ENCODE measurements around the gene MSMO1.

DNA sequence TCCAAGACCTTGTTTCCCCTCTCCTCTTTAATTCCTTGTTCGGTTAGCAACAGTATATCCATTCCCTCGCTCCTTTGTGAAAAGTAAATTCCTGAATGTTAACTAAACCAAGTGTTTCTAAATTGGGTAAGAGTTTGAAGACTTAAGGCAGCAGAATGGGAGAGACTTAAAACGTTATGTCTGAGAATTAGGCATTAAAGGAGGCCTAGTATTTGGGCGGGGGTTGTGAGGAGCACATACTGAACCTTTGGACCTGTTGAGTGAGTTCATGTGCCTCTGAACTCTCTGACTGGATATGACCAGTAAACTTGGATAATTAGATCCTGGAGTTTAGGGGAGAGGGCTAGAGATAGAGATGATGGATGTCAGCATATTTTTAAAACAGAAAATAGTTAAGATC, 1.2 kb downstream of the MSMO1 start:
- TF ChIP-seq, protein P1, sequence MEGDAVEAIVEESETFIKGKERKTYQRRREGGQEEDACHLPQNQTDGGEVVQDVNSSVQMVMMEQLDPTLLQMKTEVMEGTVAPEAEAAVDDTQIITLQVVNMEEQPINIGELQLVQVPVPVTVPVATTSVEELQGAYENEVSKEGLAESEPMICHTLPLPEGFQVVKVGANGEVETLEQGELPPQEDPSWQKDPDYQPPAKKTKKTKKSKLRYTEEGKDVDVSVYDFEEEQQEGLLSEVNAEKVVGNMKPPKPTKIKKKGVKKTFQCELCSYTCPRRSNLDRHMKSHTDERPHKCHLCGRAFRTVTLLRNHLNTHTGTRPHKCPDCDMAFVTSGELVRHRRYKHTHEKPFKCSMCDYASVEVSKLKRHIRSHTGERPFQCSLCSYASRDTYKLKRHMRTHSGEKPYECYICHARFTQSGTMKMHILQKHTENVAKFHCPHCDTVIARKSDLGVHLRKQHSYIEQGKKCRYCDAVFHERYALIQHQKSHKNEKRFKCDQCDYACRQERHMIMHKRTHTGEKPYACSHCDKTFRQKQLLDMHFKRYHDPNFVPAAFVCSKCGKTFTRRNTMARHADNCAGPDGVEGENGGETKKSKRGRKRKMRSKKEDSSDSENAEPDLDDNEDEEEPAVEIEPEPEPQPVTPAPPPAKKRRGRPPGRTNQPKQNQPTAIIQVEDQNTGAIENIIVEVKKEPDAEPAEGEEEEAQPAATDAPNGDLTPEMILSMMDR (IDR thresholded peaks at IDR 0.05), result no peak
- no peak for TF ChIP-seq POLR2A (IDR thresholded peaks at IDR 0.05; ENCODE audit: low read depth)
- no peak for TF ChIP-seq POLR2AphosphoS5 (IDR thresholded peaks at IDR 0.05)

Measured in esophagus muscularis mucosa (tissue), 3 donors.